GM23248 (cell line): ENCODE results near the gene VTI1A. TPM values are rescaled to one million over a fixed set of nuclear protein-coding genes. Genes with fewer than 3 reads are reported as not detected.

Experiments used
- DNase-seq: peaks from one replicate; pipeline ENCODE4 v3.0.0-alpha.2; 2015
- H2AFZ ChIP-seq: fragments of 200-600 bp; sonication (generic); 2 replicates; pipeline ENCODE4 v1.6.1; 2016; ENCODE audit warnings: antibody characterized with exemption
- H3F3A ChIP-seq: fragments of 200-600 bp; sonication (generic); 2 replicates; pipeline ENCODE4 v1.6.1; 2016; ENCODE audit warnings: mild to moderate bottlenecking, antibody characterized with exemption, mixed run types; ENCODE audit not compliant: insufficient read depth
- H3K27ac ChIP-seq: fragments of 200-600 bp; sonication (generic); 2 replicates; pipeline ENCODE4 v1.5.1; 2016; ENCODE audit warnings: mild to moderate bottlenecking
- H3K27me3 ChIP-seq: fragments of 200-600 bp; sonication (generic); replicated peaks from 2 replicates; pipeline ENCODE4 v1.6.1; 2016; ENCODE audit warnings: mild to moderate bottlenecking; ENCODE audit not compliant: insufficient read depth
- H3K36me3 ChIP-seq: fragments of 200-600 bp; sonication (generic); 2 replicates; pipeline ENCODE4 v1.6.1; 2016; ENCODE audit warnings: low read depth, mild to moderate bottlenecking
- H3K4me1 ChIP-seq: fragments of 200-600 bp; sonication (generic); 2 replicates; pipeline ENCODE4 v1.6.1; 2016; ENCODE audit warnings: mild to moderate bottlenecking; ENCODE audit not compliant: insufficient read depth
- H3K4me2 ChIP-seq: fragments of 200-600 bp; sonication (generic); one replicate; pipeline ENCODE4 v1.6.1; 2016; ENCODE audit warnings: mild to moderate bottlenecking; ENCODE audit not compliant: unreplicated experiment
- H3K4me3 ChIP-seq: fragments of 200-600 bp; sonication (generic); 2 replicates; pipeline ENCODE4 v1.5.1; 2016; ENCODE audit warnings: mild to moderate bottlenecking
- H3K79me2 ChIP-seq: fragments of 200-600 bp; sonication (generic); 2 replicates; pipeline ENCODE4 v1.6.1; 2016; ENCODE audit warnings: mild to moderate bottlenecking; ENCODE audit not compliant: insufficient read depth
- H3K9ac ChIP-seq: fragments of 200-600 bp; sonication (generic); 2 replicates; pipeline ENCODE4 v1.6.1; 2016; ENCODE audit warnings: mild to moderate bottlenecking
- H3K9me2 ChIP-seq: fragments of 200-600 bp; sonication (generic); 2 replicates; pipeline ENCODE4 v1.6.1; 2016; ENCODE audit warnings: mixed run types, mild to moderate bottlenecking, moderate library complexity; ENCODE audit not compliant: insufficient read depth
- H3K9me3 ChIP-seq: fragments of 200-600 bp; sonication (generic); one replicate; pipeline ENCODE4 v1.6.1; 2017; ENCODE audit warnings: low read depth
- H4K20me1 ChIP-seq: fragments of 200-600 bp; sonication (generic); 2 replicates; pipeline ENCODE4 v1.6.0; 2016; ENCODE audit not compliant: insufficient read depth
- EZH2 ChIP-seq: fragments of 200-600 bp; sonication (generic); IDR thresholded peaks from 2 replicates; pipeline ENCODE4 v1.6.1; 2018; ENCODE audit warnings: antibody characterized with exemption, mild to moderate bottlenecking; ENCODE audit not compliant: insufficient read depth, poor library complexity, severe bottlenecking
- EZH2phosphoT487 ChIP-seq: fragments of 200-600 bp; sonication (generic); IDR thresholded peaks from 2 replicates; pipeline ENCODE4 v1.6.1; 2018; ENCODE audit warnings: antibody characterized with exemption, moderate library complexity, mild to moderate bottlenecking, low read depth; ENCODE audit not compliant: insufficient read depth
- WGBS, 2 experiments: methylation state at CpG; one replicate each; pipeline ENCODE4 v1.1.6; 2015 to 2017; ENCODE audit warnings: low lambda C conversion rate in 2 of 2, low coverage in 1 of 2; ENCODE audit errors: missing lambda C conversion rate in 2 of 2; 5-methylcytosine and 5-hydroxymethylcytosine counted together
- in situ Hi-C: fragments of 300-500 bp; cut with MboI; formaldehyde crosslinking; loops from 2 replicates; pipeline ENCODE4 v1.15.0; 2020
- polyA plus RNA-seq: library from polyadenylated mRNA; unstranded; fragments of >200 nt; fragmentation: Nextera tagmentation; extraction: Ambion mirVana; gene quantifications from 2 replicates; pipeline ENCODE4 v1.2.1, GENCODE V29; 2016
- total RNA-seq: library from RNA; depleted of rRNA; stranded (reverse); fragments of >200 nt; shearing (Covaris generic); gene quantifications from 2 replicates; pipeline ENCODE4 v1.2.3, GENCODE V29; 2014

The VTI1A gene
- total and polyA plus RNA-seq, 2 experiments from 2014 or later, result 21.6 to 26.4 TPM

DNA sequence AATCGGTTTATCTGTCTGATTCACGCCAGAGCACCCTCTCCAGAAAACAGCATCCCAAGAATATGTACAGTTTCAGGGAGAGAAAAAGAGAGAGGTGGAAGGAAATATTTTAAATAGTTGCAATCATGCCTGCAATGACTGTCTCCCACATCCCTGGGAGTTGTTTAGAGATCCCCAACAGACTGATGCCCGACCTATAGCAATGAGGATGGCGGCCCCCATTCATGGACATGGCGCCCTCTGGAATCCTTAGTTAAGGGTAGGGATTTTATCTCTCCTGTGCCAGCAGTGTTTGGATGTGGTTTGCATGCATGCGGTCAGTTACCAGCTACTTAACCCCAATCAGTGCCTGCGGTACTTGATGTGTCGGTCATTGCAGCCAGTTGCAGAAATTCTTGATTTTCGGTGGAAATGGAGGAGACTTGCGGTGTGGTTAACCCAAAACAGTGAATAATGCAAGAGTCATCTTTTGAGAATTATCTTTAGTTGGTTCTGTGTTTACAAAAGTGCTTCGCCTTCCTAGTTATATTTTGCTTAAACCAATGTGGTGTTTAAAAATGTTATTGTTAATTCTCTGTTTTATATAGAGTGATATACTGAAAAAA lies 317.0 kb downstream of the VTI1A start:
- Histone ChIP-seq H3K9me3 (no peaks in the 10 kb centered on the region), H3K27me3 (no peaks in the 10 kb centered on the region), H3K4me2 (no peak overlapping the region), H3K9me2 (no peaks in the 10 kb centered on the region), H4K20me1 (no peaks in the 10 kb centered on the region), H3K4me3 (no peak overlapping the region), H3K79me2 (no peaks in the 10 kb centered on the region), H3K36me3 (no peaks in the 10 kb centered on the region), H3K27ac (no peak overlapping the region), H3F3A (no peaks in the 10 kb centered on the region), H2AFZ (no peak overlapping the region), H3K9ac (no peak overlapping the region), H3K4me1 (no peaks in the 10 kb centered on the region)
- no peak for TF ChIP-seq EZH2phosphoT487
- no peak for TF ChIP-seq EZH2
- DNase-seq, result no peak
- WGBS, 2 experiments, result 94 to 95% methylated on average over 11 of the region's 11 CpGs
- in situ Hi-C loops, result no loop called here

DNA sequence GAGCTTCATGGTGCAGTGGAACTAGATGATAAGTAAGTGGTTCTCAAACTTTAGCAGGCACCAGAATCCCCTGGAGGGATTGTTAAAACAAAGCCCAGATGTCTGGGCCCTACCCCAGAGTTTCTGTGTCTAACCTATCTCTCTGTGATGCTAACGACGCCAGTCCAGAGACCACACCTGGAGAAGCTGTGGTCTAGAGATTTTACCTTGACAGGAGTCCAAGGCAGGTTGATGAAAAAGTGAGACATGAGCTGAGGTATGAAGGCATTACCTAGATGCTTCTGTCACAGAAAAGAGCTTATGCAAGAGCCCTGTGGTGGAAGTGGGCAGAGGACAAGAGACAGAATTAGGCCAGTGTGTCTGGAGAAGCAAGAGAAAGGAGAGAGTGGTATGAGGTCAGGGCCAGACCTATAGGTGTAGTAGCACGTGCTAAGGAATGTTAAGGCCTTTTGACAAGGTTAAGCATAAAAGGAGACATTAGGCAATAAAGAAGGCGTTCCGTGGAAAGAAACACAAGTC lies 318.8 kb downstream of the VTI1A start:
- no peak overlapping the region for H3K4me2 ChIP-seq
- no peaks in the 10 kb centered on the region for H3F3A ChIP-seq
- no peak overlapping the region for H3K27ac ChIP-seq
- no peaks in the 10 kb centered on the region for H3K79me2 ChIP-seq
- H3K9me3 ChIP-seq, result no peaks in the 10 kb centered on the region
- no peak for DNase-seq
- TF ChIP-seq EZH2phosphoT487 (no peak), EZH2 (no peak)
- no peak overlapping the region for H3K9ac ChIP-seq
- no peaks in the 10 kb centered on the region for H3K4me1 ChIP-seq
- no peaks in the 10 kb centered on the region for H3K9me2 ChIP-seq
- WGBS, 2 experiments, result 90 to 94% methylated on average over 5 of the region's 5 CpGs
- in situ Hi-C loops, result no loop called here
- H4K20me1 ChIP-seq, result no peaks in the 10 kb centered on the region
- no peaks in the 10 kb centered on the region for H3K27me3 ChIP-seq
- no peaks in the 10 kb centered on the region for H3K36me3 ChIP-seq
- H2AFZ ChIP-seq, result no peak overlapping the region
- no peak overlapping the region for H3K4me3 ChIP-seq

DNA sequence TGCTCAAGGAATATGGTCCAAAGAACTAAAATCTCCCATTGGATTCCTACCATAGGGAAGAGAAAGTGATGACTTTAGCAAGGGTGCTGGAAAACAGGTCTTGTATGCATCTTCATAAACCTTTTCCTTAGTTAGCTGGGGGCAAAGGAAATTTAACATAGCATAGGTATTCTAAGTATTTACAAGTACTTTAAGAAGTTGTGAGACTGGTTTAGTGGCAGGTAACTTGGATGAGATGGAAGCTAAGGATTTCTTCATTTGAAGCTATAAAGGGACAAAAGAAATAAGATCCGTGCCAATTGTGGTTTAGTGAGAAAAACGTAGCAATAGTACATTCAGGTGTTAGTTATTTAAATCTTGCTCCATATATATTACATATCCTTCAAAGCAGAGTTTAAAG lies 319.6 kb downstream of the VTI1A start:
- H3K4me3 ChIP-seq, result no peak overlapping the region
- H3K9me3 ChIP-seq, result no peaks in the 10 kb centered on the region
- no peak for DNase-seq
- H3K9ac ChIP-seq, result no peak overlapping the region
- no peak for TF ChIP-seq EZH2phosphoT487
- TF ChIP-seq EZH2, result no peak
- H3K79me2 ChIP-seq, result no peaks in the 10 kb centered on the region
- no peaks in the 10 kb centered on the region for H3K27me3 ChIP-seq
- in situ Hi-C loops, result no loop called here
- H3K4me2 ChIP-seq, result no peak overlapping the region
- no peaks in the 10 kb centered on the region for H4K20me1 ChIP-seq
- H3K4me1 ChIP-seq, result no peaks in the 10 kb centered on the region
- H3K9me2 ChIP-seq, result no peaks in the 10 kb centered on the region
- no peaks in the 10 kb centered on the region for H3K36me3 ChIP-seq
- no peak overlapping the region for H2AFZ ChIP-seq
- H3F3A ChIP-seq, result no peaks in the 10 kb centered on the region
- WGBS, 2 experiments, result 93 to 96% methylated on average over 2 of the region's 2 CpGs
- no peak overlapping the region for H3K27ac ChIP-seq

- no peak overlapping the region for H3K4me2 ChIP-seq
- H2AFZ ChIP-seq, result no peak overlapping the region
- TF ChIP-seq EZH2phosphoT487, result no peak
- TF ChIP-seq EZH2, result no peak
- no peak overlapping the region for H3K4me3 ChIP-seq
- H4K20me1 ChIP-seq, result no peaks in the 10 kb centered on the region
- in situ Hi-C loops, result no loop called here
- H3F3A ChIP-seq, result no peaks in the 10 kb centered on the region
- H3K27ac ChIP-seq, result no peak overlapping the region
- H3K9ac ChIP-seq, result no peak overlapping the region
- H3K9me3 ChIP-seq, result no peaks in the 10 kb centered on the region
- H3K4me1 ChIP-seq, result no peaks in the 10 kb centered on the region
- WGBS, 2 experiments, result 93 to 100% methylated on average over 2 of the region's 2 CpGs
- no peaks in the 10 kb centered on the region for H3K79me2 ChIP-seq
- H3K9me2 ChIP-seq, result no peaks in the 10 kb centered on the region
- no peak for DNase-seq
- H3K27me3 ChIP-seq, result no peaks in the 10 kb centered on the region
- no peaks in the 10 kb centered on the region for H3K36me3 ChIP-seq
Observed at GRCh38 chr10:112767156-112767555, 320.1 kb downstream of the VTI1A start.
